ENCODE results near the gene GAB2.

- no peak for TF ChIP-seq CTCF (CRISPR knock-in tag; IDR thresholded peaks at IDR 0.05)
- no peak for TF ChIP-seq ZBTB7A (CRISPR knock-in tag; IDR thresholded peaks at IDR 0.05)
- no peak for TF ChIP-seq ZMYM4 (CRISPR knock-in tag; IDR thresholded peaks at IDR 0.05)
These were observed 17.5 kb downstream of the GAB2 start for GRCh38 chr11:78400116-78400515.
